ENCODE measurements around the gene TESPA1. TPM values are rescaled to one million over a fixed set of nuclear protein-coding genes. Genes with fewer than 3 reads are reported as not detected.

TESPA1 gene
- total and polyA plus RNA-seq, 9 of the 15 experiments (the other 6 are each of a cell fraction or from before 2014, with no cell fraction given), result 0.72 to 7.1 (median 2.4) TPM

DNA sequence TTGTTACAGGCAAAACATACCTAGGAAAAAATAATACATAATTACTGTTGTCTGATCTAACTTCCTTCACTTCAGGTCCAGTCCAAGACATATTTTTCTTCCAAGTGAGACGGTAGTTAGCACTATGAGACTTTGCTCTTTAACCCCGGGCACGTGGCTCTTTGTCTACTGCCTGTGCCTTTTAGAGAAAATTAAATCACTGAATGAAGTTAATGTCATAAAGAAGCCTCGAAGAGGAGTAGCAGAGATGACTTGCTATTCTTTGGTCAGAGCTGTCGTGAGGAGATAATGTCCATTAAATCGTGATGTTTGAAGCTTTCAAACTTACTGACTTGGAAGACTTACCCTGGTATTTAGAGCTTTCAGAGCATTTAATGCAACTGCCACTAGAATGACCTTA is 8.7 kb downstream of the TESPA1 start (continued):
- TF ChIP-seq, protein P1, sequence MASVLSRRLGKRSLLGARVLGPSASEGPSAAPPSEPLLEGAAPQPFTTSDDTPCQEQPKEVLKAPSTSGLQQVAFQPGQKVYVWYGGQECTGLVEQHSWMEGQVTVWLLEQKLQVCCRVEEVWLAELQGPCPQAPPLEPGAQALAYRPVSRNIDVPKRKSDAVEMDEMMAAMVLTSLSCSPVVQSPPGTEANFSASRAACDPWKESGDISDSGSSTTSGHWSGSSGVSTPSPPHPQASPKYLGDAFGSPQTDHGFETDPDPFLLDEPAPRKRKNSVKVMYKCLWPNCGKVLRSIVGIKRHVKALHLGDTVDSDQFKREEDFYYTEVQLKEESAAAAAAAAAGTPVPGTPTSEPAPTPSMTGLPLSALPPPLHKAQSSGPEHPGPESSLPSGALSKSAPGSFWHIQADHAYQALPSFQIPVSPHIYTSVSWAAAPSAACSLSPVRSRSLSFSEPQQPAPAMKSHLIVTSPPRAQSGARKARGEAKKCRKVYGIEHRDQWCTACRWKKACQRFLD (CRISPR knock-in tag; IDR thresholded peaks at IDR 0.05), result no peak
- TF ChIP-seq RBM25 (IDR thresholded peaks at IDR 0.05; ENCODE audit: low read depth, low read length, severe bottlenecking) (no peak), HNRNPK (IDR thresholded peaks at IDR 0.05; ENCODE audit: low read depth, low read length, poor library complexity, severe bottlenecking) (no peak), ZBED1 (IDR thresholded peaks at IDR 0.05) (0 out of 2 replicates have a peak, but pooled peaks have one; percentile 73), ARID3B (CRISPR knock-in tag; IDR thresholded peaks at IDR 0.05; ENCODE audit: borderline replicate concordance) (no peak), SOX6 (IDR thresholded peaks at IDR 0.05) (no peak), ERF (CRISPR knock-in tag; IDR thresholded peaks at IDR 0.05) (no peak), EGR1 (conservative IDR thresholded peaks at IDR 0.05) (no peak), NCOA1 (IDR thresholded peaks at IDR 0.05; ENCODE audit: low read depth) (no peak), C11orf30 (IDR thresholded peaks at IDR 0.05; ENCODE audit: low read depth) (peak; percentile 61), SRSF1 (IDR thresholded peaks at IDR 0.05; ENCODE audit: low read depth, low read length) (no peak), ZC3H8 (IDR thresholded peaks at IDR 0.05) (no peak), ZNF24 (IDR thresholded peaks at IDR 0.05) (no peak), CAMTA2 (CRISPR knock-in tag; conservative IDR thresholded peaks at IDR 0.05) (no peak), ZFP30 (CRISPR knock-in tag; IDR thresholded peaks at IDR 0.05; ENCODE audit: borderline replicate concordance) (no peak), ZNF785 (CRISPR knock-in tag; IDR thresholded peaks at IDR 0.05) (no peak), AFF4 (CRISPR knock-in tag; IDR thresholded peaks at IDR 0.05) (no peak), NR1H2 (CRISPR knock-in tag; IDR thresholded peaks at IDR 0.05) (no peak), WHSC1 (IDR thresholded peaks at IDR 0.05; ENCODE audit: low read length) (no peak), ZNF668 (CRISPR knock-in tag; IDR thresholded peaks at IDR 0.05) (no peak)
- TF ChIP-seq, protein P2, sequence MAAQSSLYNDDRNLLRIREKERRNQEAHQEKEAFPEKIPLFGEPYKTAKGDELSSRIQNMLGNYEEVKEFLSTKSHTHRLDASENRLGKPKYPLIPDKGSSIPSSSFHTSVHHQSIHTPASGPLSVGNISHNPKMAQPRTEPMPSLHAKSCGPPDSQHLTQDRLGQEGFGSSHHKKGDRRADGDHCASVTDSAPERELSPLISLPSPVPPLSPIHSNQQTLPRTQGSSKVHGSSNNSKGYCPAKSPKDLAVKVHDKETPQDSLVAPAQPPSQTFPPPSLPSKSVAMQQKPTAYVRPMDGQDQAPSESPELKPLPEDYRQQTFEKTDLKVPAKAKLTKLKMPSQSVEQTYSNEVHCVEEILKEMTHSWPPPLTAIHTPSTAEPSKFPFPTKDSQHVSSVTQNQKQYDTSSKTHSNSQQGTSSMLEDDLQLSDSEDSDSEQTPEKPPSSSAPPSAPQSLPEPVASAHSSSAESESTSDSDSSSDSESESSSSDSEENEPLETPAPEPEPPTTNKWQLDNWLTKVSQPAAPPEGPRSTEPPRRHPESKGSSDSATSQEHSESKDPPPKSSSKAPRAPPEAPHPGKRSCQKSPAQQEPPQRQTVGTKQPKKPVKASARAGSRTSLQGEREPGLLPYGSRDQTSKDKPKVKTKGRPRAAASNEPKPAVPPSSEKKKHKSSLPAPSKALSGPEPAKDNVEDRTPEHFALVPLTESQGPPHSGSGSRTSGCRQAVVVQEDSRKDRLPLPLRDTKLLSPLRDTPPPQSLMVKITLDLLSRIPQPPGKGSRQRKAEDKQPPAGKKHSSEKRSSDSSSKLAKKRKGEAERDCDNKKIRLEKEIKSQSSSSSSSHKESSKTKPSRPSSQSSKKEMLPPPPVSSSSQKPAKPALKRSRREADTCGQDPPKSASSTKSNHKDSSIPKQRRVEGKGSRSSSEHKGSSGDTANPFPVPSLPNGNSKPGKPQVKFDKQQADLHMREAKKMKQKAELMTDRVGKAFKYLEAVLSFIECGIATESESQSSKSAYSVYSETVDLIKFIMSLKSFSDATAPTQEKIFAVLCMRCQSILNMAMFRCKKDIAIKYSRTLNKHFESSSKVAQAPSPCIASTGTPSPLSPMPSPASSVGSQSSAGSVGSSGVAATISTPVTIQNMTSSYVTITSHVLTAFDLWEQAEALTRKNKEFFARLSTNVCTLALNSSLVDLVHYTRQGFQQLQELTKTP (IDR thresholded peaks at IDR 0.05; ENCODE audit: low read depth in 1 of 2, partially characterized antibody in 2 of 2), result no peak
